Thoracic aorta (tissue), 2 donors: Measurements from ENCODE around the gene E2F6. TPM values are rescaled to one million over a fixed set of nuclear protein-coding genes. Genes with fewer than 3 reads are reported as not detected.
A peak's percentile ranks its signal among the peaks of the same experiment; 100 is the strongest.

Experiments
- ATAC-seq: fragments of 150-250 bp; one replicate; pipeline ENCODE4 v1.8.0; 2017; ENCODE audit warnings: low read depth; ENCODE audit not compliant: insufficient number of reproducible peaks, low FRiP score
- DNase-seq: peaks from one replicate; pipeline ENCODE4 v3.0.0-alpha.2; 2020; ENCODE audit warnings: low spot score
- H3K27ac ChIP-seq, 2 donors: fragments of 200-600 bp; sonication (generic); 1 replicate in 1 of 2; 2 replicates in 1 of 2; pipeline ENCODE4 v1.5.1; 2016; ENCODE audit warnings: mild to moderate bottlenecking in 2 of 2, moderate library complexity in 2 of 2
- H3K27me3 ChIP-seq: fragments of 200-600 bp; sonication (generic); replicated peaks from 2 replicates; pipeline ENCODE4 v1.6.0; 2016; ENCODE audit warnings: mild to moderate bottlenecking; ENCODE audit not compliant: insufficient read depth
- H3K36me3 ChIP-seq: fragments of 200-600 bp; sonication (generic); one replicate; pipeline ENCODE4 v1.5.1; 2016
- H3K4me1 ChIP-seq, 2 donors: fragments of 200-600 bp; sonication (generic); 1 replicate in 1 of 2; 2 replicates in 1 of 2; pipeline versions ENCODE4 v1.5.1 to v1.6.0; 2016; ENCODE audit warnings: low read depth in 2 of 2, mild to moderate bottlenecking in 1 of 2; ENCODE audit not compliant: control insufficient read depth in 1 of 2
- H3K4me3 ChIP-seq: fragments of 200-600 bp; sonication (generic); 2 replicates; pipeline ENCODE4 v1.5.1; 2016; ENCODE audit warnings: mild to moderate bottlenecking
- H3K9me3 ChIP-seq: fragments of 200-600 bp; sonication (generic); 2 replicates; pipeline ENCODE4 v1.5.1; 2016
- CTCF ChIP-seq: fragments of 200-600 bp; sonication (generic); IDR thresholded peaks from one replicate; pipeline ENCODE4 v1.5.1; 2019; ENCODE audit warnings: antibody characterized with exemption
- total RNA-seq, 2 donors: library from RNA; depleted of rRNA; stranded (reverse); fragments of >200 nt; gene quantifications; one replicate each; pipeline versions ENCODE4 v1.1.0 to v1.2.3, GENCODE V29; 2016

Gene E2F6
- total RNA-seq, 2 donors from 2014 or later = 4.2 to 16.6 TPM

DNA sequence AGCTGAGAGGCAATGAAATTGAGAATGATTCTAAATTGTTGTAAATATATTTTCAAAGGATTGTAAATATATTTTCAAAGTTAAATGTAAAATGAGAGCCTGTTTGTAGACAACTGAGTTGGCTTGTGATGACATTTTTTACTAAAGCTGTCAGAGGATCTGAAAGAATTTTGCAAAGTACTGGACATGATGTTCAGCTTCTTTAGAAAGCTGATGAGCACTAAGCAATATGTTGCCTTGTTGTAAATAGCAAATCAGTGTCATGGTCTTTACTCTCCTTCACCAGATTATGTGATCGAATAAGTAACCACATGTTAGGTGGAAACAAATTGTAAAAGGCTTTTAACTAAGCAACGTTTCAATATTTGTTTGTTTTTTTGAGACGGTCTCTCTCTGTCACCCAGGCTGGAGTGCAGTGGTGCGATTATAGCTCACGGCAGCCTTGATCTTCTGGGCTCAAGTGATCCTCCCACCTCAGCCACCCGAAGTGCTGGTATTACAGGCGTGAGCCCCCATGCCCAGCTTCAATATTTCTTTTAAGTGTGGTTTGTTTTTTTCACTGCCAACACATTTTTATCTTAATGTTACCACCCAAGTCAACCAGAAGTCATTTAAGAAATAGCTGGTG lies 44.0 kb downstream of the E2F6 start:
- Histone ChIP-seq H3K4me3 (no peak overlapping the region), H3K36me3 (no peaks in the 10 kb centered on the region), H3K27me3 (no peaks in the 10 kb centered on the region), H3K27ac (no peak overlapping the region), H3K9me3 (peaks cover 5% of the 10 kb centered on the region), H3K4me1 (peaks cover 0 to 8% of the 10 kb centered on the region in 2 donors)
- ATAC-seq (no peak), DNase-seq (no peak)
- no peak for TF ChIP-seq CTCF

GRCh38 chr2:11420671-11421070 lies 45.3 kb downstream of the E2F6 start:
- no peak for TF ChIP-seq CTCF
- no peak for ATAC-seq
- Histone ChIP-seq H3K36me3 (no peaks in the 10 kb centered on the region), H3K4me1 (peaks cover 0 to 8% of the 10 kb centered on the region in 2 donors), H3K27ac (no peak overlapping the region), H3K9me3 (peaks cover 5% of the 10 kb centered on the region), H3K27me3 (no peaks in the 10 kb centered on the region), H3K4me3 (no peak overlapping the region)
- DNase-seq = no peak

DNA sequence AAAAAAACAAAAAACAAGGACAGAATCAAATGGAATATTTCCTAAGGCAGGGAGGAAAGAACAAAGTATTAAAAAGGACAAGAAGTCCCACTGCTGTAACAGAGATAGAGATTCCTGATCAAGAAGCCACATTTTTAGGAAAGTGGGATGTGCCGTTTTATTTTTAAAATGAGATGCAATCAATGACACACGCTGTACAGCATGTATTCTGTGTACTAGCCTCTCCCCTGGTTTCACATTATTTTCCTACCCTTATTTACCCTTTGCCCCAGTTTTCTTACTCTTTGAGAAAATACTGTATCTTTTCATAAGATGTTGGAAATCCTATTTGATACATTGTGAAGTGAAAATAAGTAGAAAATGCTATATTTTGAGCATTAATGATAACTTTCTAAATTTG lies 45.8 kb downstream of the E2F6 start:
- Histone ChIP-seq H3K27me3 (no peaks in the 10 kb centered on the region), H3K4me1 (peaks cover 0 to 8% of the 10 kb centered on the region in 2 donors), H3K36me3 (no peaks in the 10 kb centered on the region), H3K9me3 (peaks cover 5% of the 10 kb centered on the region), H3K27ac (no peak overlapping the region), H3K4me3 (peak overlapping the region; percentile 10)
- ATAC-seq (peak; percentile 20), DNase-seq (no peak)
- no peak for TF ChIP-seq CTCF

- no peak for ATAC-seq
- H3K4me1 ChIP-seq = peaks cover 0 to 8% of the 10 kb centered on the region in 2 donors
- peak overlapping the region; percentile 10 for H3K4me3 ChIP-seq
- H3K27ac ChIP-seq = peak overlapping the region in 1 of 2 donors; percentile 21
- no peaks in the 10 kb centered on the region for H3K36me3 ChIP-seq
- no peak for TF ChIP-seq CTCF
- no peak for DNase-seq
- H3K9me3 ChIP-seq = peaks cover 5% of the 10 kb centered on the region
- no peaks in the 10 kb centered on the region for H3K27me3 ChIP-seq
Observed at GRCh38 chr2:11419781-11420180, 46.2 kb downstream of the E2F6 start.

DNA sequence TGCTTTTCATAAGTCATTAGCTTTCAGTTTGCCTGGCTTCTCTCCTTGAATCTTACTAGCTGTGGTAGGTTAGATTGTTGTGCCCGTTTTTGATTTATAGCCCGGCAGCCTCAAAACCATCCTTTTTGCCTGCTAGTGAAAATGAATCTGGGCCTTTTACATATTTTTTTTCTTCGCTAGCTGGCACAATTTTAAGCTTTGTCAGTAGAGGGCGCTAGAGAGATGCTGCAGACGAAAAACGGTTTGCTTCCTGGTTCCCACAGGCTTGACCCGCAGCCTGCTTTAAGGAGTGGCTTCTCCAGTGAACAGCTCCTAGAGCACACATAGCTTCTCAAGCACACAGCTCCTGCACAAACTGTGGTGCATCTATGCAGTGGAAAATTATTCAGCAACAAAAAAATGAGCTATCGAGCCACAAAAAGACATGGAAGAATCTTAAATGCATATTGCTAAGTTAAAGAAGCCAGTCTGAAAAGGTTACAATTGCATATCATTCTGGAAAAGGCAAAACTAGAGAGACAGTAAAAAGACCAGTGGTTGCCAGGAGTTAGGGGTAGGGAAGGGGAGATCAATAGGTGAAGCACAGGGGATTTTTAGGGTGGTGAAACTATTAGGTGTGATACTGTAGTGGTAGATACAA lies 47.9 kb downstream of the E2F6 start:
- no peaks in the 10 kb centered on the region for H3K27me3 ChIP-seq
- peaks cover 0 to 8% of the 10 kb centered on the region in 2 donors for H3K4me1 ChIP-seq
- ATAC-seq = no peak
- DNase-seq = no peak
- H3K36me3 ChIP-seq = no peaks in the 10 kb centered on the region
- H3K4me3 ChIP-seq = no peak overlapping the region
- H3K27ac ChIP-seq = no peak overlapping the region
- peaks cover 5% of the 10 kb centered on the region for H3K9me3 ChIP-seq
- no peak for TF ChIP-seq CTCF
